Measurements from ENCODE around the gene ARHGAP6.

GRCh38 chrX:11172415-11172814 lies 493.3 kb downstream of the ARHGAP6 start:
- TF ChIP-seq CTCF (IDR thresholded peaks at IDR 0.05; ENCODE audit: insufficient read depth, low read length), result no peak
- no peak for TF ChIP-seq POLR2AphosphoS5 (IDR thresholded peaks at IDR 0.05; ENCODE audit: low read depth)
- TF ChIP-seq, protein P1, sequence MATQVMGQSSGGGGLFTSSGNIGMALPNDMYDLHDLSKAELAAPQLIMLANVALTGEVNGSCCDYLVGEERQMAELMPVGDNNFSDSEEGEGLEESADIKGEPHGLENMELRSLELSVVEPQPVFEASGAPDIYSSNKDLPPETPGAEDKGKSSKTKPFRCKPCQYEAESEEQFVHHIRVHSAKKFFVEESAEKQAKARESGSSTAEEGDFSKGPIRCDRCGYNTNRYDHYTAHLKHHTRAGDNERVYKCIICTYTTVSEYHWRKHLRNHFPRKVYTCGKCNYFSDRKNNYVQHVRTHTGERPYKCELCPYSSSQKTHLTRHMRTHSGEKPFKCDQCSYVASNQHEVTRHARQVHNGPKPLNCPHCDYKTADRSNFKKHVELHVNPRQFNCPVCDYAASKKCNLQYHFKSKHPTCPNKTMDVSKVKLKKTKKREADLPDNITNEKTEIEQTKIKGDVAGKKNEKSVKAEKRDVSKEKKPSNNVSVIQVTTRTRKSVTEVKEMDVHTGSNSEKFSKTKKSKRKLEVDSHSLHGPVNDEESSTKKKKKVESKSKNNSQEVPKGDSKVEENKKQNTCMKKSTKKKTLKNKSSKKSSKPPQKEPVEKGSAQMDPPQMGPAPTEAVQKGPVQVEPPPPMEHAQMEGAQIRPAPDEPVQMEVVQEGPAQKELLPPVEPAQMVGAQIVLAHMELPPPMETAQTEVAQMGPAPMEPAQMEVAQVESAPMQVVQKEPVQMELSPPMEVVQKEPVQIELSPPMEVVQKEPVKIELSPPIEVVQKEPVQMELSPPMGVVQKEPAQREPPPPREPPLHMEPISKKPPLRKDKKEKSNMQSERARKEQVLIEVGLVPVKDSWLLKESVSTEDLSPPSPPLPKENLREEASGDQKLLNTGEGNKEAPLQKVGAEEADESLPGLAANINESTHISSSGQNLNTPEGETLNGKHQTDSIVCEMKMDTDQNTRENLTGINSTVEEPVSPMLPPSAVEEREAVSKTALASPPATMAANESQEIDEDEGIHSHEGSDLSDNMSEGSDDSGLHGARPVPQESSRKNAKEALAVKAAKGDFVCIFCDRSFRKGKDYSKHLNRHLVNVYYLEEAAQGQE (IDR thresholded peaks at IDR 0.05; ENCODE audit: insufficient replicate concordance, low read depth), result no peak
- no peak for TF ChIP-seq GABPA (IDR thresholded peaks at IDR 0.05; ENCODE audit: low read depth)
- no peak for TF ChIP-seq SPI1 (IDR thresholded peaks at IDR 0.05; ENCODE audit: borderline replicate concordance, low read depth)

All from HL-60 (cell line).